Hepatic stellate cell (primary cell): ENCODE data around the gene PCDH17.

ENCODE experiments used
- DNase-seq: peaks from one replicate; pipeline ENCODE4 v3.0.0; 2011; ENCODE audit warnings: low spot score

The PCDH17 gene, protein sequence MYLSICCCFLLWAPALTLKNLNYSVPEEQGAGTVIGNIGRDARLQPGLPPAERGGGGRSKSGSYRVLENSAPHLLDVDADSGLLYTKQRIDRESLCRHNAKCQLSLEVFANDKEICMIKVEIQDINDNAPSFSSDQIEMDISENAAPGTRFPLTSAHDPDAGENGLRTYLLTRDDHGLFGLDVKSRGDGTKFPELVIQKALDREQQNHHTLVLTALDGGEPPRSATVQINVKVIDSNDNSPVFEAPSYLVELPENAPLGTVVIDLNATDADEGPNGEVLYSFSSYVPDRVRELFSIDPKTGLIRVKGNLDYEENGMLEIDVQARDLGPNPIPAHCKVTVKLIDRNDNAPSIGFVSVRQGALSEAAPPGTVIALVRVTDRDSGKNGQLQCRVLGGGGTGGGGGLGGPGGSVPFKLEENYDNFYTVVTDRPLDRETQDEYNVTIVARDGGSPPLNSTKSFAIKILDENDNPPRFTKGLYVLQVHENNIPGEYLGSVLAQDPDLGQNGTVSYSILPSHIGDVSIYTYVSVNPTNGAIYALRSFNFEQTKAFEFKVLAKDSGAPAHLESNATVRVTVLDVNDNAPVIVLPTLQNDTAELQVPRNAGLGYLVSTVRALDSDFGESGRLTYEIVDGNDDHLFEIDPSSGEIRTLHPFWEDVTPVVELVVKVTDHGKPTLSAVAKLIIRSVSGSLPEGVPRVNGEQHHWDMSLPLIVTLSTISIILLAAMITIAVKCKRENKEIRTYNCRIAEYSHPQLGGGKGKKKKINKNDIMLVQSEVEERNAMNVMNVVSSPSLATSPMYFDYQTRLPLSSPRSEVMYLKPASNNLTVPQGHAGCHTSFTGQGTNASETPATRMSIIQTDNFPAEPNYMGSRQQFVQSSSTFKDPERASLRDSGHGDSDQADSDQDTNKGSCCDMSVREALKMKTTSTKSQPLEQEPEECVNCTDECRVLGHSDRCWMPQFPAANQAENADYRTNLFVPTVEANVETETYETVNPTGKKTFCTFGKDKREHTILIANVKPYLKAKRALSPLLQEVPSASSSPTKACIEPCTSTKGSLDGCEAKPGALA (N-terminal part only)

DNA sequence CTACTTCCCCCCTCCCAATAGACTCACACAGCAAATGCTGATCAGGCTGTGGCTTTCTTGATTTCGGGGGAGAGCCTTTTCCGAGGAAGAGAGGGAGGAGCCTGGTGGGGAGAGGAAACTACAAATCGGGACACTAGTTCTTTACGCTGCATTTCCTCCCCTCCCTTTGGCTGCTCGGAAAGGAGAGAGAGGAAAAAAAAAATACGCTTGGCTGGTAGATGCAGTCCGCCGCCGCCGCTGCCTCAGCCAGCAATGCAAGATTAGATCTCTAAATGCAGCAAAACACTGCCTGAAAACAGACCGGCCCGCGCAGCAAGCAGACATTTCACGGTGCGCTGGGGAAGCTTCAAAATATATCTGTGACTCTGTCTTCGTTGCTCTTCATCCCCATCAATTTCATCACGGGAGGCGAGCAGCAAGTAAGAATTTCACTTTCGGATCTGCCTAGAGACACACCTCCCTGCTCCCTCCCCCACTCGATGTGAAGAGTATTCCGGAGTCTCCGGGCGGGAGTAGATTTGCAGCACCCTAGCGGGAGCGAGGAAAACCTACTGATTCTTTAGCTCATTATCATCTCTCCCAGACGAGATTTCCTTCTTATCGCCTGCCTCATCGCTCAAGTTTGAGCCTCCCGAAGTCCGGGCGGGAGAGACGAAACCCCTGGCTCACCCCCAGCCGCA, at the start of gene PCDH17:
TSS of gene PCDH17 (plus strand) at position 149 of the 680 bp plus-strand sequence. CDS start 803 bp downstream, outside the sequence.
- peak; percentile 23 for DNase-seq

DNA sequence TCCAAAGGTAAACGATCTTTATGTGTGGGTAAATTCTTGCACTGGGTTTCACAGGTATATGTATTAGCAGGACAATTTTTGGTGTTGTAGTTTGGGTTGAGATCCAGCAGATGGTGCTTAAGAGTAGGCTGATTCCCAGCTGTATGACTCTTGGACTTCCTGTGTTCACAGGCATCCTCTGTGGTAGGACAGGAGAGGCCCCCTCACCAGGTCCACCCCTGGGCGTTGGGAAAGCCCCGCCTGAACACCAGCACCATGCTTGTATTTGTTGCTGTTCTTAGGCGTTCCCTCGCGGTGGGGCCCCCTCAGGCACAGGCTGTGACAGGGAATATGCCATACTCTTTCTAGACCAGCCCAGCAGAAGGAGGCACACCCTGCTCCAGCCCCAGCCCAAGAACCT, 49.5 kb upstream of the PCDH17 start:
- no peak for DNase-seq

DNA sequence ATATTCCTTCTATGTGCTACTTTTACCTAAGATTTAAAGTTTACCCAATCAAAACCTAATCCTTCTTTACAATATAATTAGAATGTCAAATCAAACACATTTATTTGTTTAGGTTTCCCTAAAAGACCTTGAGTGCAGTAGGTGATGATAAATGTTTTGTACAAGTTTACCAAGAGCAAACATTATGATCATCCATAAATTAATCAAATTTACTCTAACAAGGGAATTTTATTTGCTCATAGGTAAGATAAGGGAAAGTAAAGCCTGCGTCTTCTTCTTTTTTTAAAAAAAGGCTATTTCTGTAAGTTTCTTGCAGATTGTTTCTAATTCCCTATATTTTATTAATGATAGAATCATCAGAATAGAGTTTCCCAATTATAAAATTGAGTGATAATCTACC, 48.0 kb upstream of the PCDH17 start:
- no peak for DNase-seq

DNA sequence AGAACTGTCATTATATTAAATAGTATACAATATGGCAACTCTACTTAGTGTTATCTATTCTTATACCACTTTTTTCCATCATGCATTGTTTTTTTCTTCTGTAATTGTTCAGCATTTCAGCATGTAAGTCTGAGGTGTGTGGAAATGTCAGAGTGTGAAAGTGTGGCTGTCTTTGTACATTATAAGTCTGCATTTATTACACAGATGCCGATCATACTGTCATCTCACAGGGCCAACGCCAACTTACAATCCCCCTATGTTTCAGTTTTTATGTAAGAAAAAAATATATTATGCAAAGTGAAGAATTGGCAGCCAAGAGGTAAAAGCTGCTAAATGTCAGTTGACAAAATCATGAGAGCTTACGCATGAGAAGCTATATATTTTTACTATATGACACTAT, 42.9 kb upstream of the PCDH17 start:
- no peak for DNase-seq

DNA sequence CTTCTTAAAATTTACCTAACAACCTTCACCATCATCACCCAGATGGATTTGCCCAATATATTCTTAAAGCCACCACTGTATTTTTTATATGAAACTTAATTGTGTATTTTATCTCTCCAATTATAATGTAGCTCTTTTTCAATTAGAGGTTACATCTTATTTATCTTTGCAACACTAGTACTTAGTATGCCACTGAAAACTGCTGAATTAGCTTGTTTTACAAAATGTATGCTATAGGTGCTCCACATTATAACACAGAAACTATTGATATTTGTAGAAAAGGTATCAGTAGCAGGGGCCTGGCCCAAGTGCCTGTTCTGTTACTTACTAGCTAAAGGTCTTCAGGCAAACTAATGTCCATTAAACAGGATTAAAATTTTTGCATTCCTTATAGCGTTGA, 35.8 kb upstream of the PCDH17 start:
- DNase-seq, result no peak

DNA sequence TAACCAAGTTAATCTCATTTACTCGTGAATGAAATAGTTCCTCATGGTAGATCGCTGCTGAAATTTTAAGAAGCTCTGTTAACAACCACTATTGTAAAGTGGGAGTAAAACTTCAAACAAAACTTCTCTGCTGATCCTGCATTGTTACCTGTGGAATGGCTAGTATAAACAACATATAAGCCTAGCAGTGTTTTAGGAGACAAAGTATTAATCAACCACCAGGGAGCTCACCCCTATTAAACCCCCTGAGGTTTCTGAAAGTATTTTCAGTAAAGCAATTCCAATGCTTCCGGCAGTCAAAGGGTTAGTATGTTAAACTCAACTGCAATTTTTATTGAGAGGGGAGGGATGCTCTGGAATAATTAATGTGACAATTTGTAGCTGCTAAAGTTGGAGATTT, 30.0 kb upstream of the PCDH17 start:
- DNase-seq, result no peak

DNA sequence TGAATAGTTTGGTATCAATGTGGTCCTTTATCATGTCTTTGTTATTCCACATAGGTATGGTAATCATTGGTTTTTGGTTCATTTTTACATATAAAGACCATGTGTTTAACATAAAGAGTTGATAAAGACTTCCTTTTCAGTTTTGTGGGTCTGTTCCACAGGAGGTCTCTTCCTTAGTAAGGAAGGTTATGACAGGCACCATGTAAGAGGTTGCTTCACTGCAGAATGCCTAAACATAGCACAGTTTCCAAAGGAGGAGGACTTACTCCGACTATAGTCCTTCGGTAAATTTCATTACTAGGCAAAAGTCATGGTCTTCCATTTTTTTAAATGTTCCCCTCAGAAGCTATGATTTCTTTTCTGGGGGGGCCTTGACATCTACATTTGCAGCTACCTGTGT, 27.1 kb upstream of the PCDH17 start:
- no peak for DNase-seq

DNA sequence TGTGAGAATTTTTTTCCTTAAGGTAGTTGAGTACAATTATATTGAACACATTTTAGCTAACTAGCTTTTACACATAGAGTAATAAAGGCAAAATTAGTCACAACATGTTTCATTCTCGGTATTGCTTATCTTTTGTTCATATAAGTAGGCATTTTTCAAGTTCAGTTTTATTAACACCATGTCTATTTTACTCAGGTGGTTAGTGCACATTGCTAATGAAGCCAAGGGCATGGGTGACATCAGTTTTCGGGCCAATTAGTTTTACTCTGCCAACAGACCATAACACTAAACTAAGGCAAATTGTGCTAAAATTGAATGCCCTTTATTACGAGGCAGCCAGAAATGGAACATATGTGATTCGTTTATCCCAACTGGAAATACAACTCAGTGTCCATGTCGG, 19.6 kb upstream of the PCDH17 start:
- DNase-seq, result no peak

DNA sequence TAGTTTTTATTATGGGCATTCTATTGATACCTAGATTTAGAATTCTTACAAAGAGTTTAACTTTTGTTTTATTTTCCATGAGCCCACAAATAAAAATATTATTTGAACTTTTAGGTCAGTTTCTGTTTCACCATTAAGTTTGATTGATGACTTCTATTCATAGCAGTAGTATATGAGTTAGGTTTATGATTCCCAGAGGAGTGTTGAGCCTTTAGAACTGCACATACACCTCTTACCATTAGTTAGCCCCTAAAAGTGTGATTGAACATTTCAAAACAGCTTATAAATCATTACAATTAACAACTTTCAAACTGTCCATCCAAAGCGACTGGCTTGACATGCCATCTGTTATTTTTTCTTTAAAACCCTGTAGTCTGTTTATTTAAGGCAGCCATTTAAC, 19.0 kb upstream of the PCDH17 start:
- no peak for DNase-seq

DNA sequence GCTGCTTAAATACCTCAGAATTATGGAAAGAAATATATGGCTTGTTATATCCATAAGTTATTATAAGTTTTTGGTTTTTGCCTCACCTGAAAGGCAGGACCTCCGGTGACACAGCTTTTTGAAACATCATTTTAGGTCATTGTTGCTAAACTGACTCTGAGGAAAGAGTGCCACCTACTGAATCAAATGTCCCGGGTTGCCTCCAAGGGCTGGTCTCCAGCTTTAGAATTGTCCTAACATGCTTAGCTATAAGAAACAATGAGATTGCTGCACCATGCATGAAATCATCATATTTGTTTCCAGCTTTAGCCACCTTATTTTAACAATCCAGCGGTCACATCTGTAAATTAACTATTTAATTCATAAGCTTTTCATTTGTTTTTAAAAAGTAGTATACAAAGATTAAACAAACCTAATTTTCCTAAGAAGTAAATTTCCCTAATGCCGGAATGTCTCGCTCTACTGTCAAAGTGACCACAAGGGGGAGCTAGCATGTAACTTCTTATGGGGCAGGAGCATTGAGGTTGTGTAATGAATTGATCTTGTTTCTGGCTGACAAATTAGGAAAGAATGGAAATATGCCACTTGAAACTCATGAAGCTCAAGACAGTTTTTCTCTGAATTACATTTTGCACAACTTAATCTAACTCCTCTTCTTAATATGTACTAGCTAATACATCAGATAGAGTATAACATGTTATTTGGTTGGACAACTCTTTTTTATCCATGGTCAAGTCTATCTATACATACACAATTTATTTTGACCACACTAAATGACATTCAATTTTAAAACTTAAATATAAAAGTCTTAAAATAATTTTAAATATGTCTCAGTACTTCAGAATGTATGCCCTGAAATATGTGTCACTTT, 6.7 kb upstream of the PCDH17 start:
- DNase-seq, result peak; percentile 34

DNA sequence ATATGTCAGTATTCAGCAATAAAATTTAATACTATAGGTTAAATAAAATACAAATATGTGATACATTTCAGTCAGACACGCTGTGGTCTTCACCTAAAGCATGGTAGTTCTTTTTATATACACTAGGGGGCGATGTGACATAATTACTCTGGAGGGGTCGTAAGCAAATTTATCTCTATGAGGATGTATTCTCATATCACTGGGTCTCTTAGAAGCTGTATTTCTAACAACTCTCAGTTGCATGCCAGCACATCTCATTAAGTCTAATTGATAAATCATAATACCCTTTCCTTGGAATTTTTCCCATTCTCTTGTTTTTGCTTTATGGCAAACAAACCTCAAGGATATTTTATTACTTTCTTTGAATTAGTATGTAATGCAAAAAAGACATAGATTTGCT, 3.9 kb upstream of the PCDH17 start:
- no peak for DNase-seq

DNA sequence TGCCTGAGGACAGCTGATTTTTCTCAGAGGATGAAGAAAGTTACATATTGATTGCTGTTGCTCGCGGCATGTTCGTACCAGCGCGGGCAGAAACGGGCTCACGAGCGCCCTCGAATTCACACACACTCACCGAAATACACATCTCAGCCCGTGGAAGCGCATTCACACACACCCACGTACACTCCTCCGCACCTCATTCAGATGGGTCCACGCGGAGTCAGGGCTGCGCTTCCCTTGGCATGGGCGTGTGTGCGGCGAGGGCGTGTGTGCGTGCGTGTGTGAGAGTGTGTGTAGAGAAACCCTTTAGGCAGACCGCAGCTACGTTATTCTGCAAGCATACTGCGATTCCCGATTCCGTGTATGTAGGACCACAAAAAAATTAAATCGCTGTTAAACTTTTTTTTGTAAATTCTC, 2.1 kb upstream of the PCDH17 start:
- DNase-seq, result no peak

DNA sequence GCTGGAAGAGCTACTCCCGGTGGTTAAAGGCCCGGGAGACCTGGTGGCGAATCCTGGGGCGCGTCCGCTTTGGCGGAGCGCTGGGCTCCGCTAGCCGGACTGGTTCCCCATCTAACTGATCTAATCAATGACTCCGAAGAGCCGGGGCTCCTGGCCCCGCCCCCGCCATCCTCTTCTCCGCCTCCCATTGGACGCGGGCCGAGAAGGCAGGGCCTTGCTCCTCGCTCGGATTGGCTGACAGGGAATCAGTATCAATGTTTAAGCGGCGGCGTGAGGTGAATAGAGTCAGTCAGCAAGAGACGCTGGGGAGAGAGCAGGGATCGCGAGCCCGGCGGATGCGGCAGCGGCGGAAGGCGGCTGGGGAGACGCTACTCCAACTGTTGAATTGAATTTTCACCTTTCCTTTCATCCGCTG, 1.7 kb upstream of the PCDH17 start:
- peak; percentile 74 for DNase-seq

DNA sequence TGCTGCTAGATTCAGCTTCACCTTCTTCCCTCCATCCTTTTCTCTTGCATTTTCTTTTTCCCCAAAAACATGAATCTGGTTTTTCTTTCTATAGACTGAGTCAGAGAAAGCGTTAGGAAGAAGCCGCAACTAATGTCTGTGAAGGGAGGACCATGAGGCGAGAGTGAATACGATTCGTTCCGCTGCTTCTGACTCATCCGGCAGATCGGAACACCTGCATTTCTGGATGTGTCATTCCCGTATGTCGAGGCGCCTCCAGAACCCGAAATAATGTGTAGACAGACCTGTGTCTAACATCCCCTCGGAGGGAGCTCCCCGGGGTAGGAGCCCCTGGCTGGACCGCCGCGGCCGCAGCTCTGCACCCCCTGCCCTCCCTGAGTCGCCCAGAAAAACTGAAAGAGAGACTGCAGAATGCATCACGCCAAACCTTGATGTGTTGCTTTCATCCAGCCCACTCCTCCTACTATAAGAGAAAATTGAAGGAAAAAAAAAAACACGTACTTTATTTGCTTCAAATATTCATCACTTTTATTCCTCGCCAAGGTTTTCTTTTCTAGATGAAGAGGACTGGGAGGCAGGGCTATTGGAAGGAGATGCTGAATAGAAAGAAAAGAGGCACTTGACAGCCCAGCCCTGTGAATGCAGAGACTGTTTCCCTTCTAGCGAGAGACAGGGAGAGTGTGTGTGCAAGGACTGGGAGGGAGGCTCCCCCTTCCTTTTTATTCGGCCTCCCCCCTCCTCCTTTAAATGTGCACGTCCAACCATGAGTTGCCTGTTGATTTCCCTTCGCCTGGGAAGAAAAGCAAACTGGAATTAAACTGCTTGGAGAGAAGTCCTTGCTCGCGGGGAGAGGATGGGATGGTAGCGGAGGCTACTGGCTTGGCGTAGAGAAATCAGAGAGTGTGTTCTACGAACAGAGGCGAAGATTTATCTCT, 616 bp upstream of the PCDH17 start:
- DNase-seq, result no peak

DNA sequence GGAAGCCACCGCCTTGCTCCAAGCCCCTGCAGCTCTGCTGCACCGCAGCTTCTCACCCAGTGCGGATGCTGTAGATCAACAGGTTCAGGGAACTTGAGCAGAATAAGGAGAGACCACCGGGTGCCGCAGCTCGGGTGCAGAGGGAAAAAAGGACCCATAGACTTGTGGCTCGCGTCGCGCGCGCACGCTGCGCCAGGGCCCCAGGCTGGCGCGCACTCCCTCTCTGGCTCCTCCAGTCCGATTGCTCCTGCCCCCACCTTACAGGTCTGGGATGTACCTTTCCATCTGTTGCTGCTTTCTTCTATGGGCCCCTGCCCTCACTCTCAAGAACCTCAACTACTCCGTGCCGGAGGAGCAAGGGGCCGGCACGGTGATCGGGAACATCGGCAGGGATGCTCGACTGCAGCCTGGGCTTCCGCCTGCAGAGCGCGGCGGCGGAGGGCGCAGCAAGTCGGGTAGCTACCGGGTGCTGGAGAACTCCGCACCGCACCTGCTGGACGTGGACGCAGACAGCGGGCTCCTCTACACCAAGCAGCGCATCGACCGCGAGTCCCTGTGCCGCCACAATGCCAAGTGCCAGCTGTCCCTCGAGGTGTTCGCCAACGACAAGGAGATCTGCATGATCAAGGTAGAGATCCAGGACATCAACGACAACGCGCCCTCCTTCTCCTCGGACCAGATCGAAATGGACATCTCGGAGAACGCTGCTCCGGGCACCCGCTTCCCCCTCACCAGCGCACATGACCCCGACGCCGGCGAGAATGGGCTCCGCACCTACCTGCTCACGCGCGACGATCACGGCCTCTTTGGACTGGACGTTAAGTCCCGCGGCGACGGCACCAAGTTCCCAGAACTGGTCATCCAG, 964 bp downstream of the PCDH17 start:
- no peak for DNase-seq

DNA sequence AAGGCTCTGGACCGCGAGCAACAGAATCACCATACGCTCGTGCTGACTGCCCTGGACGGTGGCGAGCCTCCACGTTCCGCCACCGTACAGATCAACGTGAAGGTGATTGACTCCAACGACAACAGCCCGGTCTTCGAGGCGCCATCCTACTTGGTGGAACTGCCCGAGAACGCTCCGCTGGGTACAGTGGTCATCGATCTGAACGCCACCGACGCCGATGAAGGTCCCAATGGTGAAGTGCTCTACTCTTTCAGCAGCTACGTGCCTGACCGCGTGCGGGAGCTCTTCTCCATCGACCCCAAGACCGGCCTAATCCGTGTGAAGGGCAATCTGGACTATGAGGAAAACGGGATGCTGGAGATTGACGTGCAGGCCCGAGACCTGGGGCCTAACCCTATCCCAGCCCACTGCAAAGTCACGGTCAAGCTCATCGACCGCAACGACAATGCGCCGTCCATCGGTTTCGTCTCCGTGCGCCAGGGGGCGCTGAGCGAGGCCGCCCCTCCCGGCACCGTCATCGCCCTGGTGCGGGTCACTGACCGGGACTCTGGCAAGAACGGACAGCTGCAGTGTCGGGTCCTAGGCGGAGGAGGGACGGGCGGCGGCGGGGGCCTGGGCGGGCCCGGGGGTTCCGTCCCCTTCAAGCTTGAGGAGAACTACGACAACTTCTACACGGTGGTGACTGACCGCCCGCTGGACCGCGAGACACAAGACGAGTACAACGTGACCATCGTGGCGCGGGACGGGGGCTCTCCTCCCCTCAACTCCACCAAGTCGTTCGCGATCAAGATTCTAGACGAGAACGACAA, 1.8 kb downstream of the PCDH17 start:
- DNase-seq, result no peak

DNA sequence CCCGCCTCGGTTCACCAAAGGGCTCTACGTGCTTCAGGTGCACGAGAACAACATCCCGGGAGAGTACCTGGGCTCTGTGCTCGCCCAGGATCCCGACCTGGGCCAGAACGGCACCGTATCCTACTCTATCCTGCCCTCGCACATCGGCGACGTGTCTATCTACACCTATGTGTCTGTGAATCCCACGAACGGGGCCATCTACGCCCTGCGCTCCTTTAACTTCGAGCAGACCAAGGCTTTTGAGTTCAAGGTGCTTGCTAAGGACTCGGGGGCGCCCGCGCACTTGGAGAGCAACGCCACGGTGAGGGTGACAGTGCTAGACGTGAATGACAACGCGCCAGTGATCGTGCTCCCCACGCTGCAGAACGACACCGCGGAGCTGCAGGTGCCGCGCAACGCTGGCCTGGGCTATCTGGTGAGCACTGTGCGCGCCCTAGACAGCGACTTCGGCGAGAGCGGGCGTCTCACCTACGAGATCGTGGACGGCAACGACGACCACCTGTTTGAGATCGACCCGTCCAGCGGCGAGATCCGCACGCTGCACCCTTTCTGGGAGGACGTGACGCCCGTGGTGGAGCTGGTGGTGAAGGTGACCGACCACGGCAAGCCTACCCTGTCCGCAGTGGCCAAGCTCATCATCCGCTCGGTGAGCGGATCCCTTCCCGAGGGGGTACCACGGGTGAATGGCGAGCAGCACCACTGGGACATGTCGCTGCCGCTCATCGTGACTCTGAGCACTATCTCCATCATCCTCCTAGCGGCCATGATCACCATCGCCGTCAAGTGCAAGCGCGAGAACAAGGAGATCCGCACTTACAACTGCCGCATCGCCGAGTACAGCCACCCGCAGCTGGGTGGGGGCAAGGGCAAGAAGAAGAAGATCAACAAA, 2.6 kb downstream of the PCDH17 start:
- no peak for DNase-seq
